Measurements from ENCODE around the gene OSGIN1.

The OSGIN1 gene

GRCh38 chr16:84003038-84003437 lies 50.0 kb downstream of the OSGIN1 start:
- DNase-seq (ENCODE audit: low spot score), result no peak

GRCh38 chr16:84004442-84004841 lies 51.4 kb downstream of the OSGIN1 start:
- no peak for DNase-seq (ENCODE audit: low spot score)

GRCh38 chr16:84005391-84005790 lies 52.4 kb downstream of the OSGIN1 start:
- DNase-seq (ENCODE audit: low spot score), result no peak

- no peak for DNase-seq (ENCODE audit: low spot score)
Measured at GRCh38 chr16:84007520-84007919, 54.5 kb downstream of the OSGIN1 start.

- DNase-seq (ENCODE audit: low spot score), result no peak
Measured at GRCh38 chr16:84007965-84008364, 54.9 kb downstream of the OSGIN1 start.

GRCh38 chr16:84009282-84009681 lies 56.2 kb downstream of the OSGIN1 start:
- DNase-seq (ENCODE audit: low spot score), result no peak

- no peak for DNase-seq (ENCODE audit: low spot score)
Measured at GRCh38 chr16:84013787-84014569, 60.9 kb downstream of the OSGIN1 start.

- DNase-seq (ENCODE audit: low spot score), result no peak
Measured at GRCh38 chr16:84014570-84015327, 61.7 kb downstream of the OSGIN1 start.

- DNase-seq (ENCODE audit: low spot score), result no peak
Measured at GRCh38 chr16:84015399-84015798, 62.4 kb downstream of the OSGIN1 start.

Measured in left forelimb (tissue), 1 donor.